ENCODE results near the gene PRCP.

PRCP gene

DNA sequence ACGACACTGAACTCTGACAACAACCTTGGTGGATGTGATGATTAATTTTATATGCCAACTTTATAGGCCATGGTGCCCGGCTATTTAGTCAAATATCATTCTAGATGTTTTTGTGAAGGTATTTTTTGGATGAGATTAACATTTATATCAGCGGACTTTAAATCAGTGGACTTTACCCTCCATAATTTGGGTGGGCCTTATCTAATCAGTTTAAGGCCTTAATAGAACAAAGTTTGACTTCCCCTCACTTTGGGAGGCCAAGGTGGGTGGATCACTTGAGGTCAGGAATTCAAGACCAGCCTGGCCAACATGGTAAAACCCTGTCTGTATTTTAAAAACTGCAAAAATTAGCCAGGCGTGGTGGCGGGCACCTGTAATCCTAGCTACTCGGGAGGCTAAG is 4.0 kb downstream of the PRCP start:
- H3K27me3 ChIP-seq (ENCODE audit: control insufficient read depth, insufficient read depth, low read length): no peaks in the 10 kb centered on the region
- H3K27ac ChIP-seq (ENCODE audit: low read length): no peak overlapping the region
- no peaks in the 10 kb centered on the region for H3K4me1 ChIP-seq (ENCODE audit: control insufficient read depth, insufficient read depth, low read length)
- DNase-seq (ENCODE audit: low read depth, low spot score): no peak
- no peaks in the 10 kb centered on the region for H3K9me3 ChIP-seq (ENCODE audit: control insufficient read depth, insufficient read depth, low read length)
- no peak overlapping the region for H3K4me3 ChIP-seq (ENCODE audit: low read length)
- no CpG with 5 or more reads among the region's 6 CpGs for WGBS (ENCODE audit: insufficient coverage, insufficient read length)
- no peaks in the 10 kb centered on the region for H3K36me3 ChIP-seq (ENCODE audit: control insufficient read depth, insufficient read depth, low read length)

DNA sequence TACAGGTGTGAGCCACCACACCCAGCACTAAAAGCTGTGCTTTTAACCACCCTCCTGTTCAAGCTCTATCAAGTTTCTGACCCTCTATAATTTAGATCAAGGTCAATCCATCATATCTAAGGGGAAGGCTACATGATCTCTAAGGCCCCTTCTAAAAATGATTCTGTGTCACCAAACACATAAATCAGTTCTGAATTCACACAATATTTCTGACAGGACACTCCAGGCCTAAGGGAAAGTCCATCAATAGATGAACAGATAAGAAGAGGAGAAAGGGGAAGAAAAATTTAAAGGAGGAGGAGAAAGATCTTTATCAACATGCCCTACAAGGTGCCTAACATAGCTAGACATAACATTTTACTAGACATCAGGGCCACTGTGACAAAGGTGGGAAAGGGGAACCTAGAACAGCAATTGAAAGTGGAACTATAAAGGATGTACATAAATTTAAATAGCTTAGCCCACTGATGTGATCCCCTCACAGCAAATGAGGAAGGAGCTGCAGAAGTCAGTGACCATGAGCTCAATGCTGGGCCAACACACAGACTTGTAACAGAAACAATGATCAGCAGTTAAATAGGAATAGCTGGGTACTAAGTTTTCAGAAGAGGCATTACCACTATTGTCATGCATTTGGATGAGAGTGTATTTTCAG is 4.7 kb downstream of the PRCP start:
- Histone ChIP-seq H3K36me3 (ENCODE audit: control insufficient read depth, insufficient read depth, low read length) (no peaks in the 10 kb centered on the region), H3K9me3 (ENCODE audit: control insufficient read depth, insufficient read depth, low read length) (no peaks in the 10 kb centered on the region), H3K27ac (ENCODE audit: low read length) (no peak overlapping the region), H3K4me3 (ENCODE audit: low read length) (no peak overlapping the region), H3K27me3 (ENCODE audit: control insufficient read depth, insufficient read depth, low read length) (no peaks in the 10 kb centered on the region), H3K4me1 (ENCODE audit: control insufficient read depth, insufficient read depth, low read length) (no peaks in the 10 kb centered on the region)
- no peak for DNase-seq (ENCODE audit: low read depth, low spot score)

DNA sequence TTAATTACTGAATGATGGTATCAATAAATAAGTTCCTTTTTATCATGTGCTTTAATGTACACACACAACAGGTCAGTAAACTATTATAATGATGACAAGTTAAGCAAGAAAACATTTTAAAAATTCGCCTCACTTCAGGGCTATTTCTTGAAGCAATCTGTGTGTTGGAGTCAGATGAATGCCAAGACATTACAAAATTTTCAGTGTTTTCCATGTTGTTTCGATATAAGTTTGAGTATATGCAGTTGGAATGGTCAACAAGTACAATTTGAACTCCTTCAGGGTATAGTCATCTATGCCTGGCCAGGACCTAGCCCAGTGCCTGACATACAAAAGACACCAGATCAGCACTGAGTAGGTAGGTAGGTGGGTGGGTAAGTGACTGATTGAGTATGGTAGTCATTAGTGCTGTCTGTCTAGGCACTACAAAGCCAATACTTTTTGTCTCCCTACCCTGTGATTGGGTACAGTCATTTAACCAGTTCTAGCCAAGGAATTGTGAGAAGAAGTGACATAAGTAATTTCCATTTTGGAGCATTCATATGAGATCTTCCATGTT is 7.5 kb downstream of the PRCP start:
- Histone ChIP-seq H3K27ac (ENCODE audit: low read length) (no peak overlapping the region), H3K4me3 (ENCODE audit: low read length) (no peak overlapping the region), H3K9me3 (ENCODE audit: control insufficient read depth, insufficient read depth, low read length) (no peaks in the 10 kb centered on the region), H3K4me1 (ENCODE audit: control insufficient read depth, insufficient read depth, low read length) (no peaks in the 10 kb centered on the region), H3K36me3 (ENCODE audit: control insufficient read depth, insufficient read depth, low read length) (no peaks in the 10 kb centered on the region), H3K27me3 (ENCODE audit: control insufficient read depth, insufficient read depth, low read length) (no peaks in the 10 kb centered on the region)
- DNase-seq (ENCODE audit: low read depth, low spot score): no peak
- WGBS (ENCODE audit: insufficient coverage, insufficient read length): no CpG with 5 or more reads among the region's 2 CpGs

DNA sequence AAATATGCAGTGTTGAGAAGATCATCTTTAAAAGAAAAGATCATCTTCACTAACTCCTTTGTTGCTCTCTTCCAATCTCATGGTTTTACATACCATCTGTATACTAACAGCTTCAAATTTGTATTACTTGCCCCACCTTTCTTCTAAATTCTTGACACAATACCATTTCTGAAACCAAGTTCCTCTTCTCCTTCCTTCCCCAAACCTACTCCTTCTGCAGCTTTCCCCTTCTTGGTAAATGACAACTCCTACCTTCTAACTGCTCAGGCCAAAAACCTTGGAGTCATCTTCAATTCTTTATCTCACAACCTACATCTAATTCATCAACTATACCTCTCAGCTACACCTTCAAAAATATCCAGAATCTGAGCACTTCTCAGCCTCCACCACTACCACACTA is 9.3 kb downstream of the PRCP start:
- H3K4me1 ChIP-seq (ENCODE audit: control insufficient read depth, insufficient read depth, low read length): no peaks in the 10 kb centered on the region
- no peak for DNase-seq (ENCODE audit: low read depth, low spot score)
- no peak overlapping the region for H3K27ac ChIP-seq (ENCODE audit: low read length)
- H3K27me3 ChIP-seq (ENCODE audit: control insufficient read depth, insufficient read depth, low read length): no peaks in the 10 kb centered on the region
- H3K36me3 ChIP-seq (ENCODE audit: control insufficient read depth, insufficient read depth, low read length): no peaks in the 10 kb centered on the region
- H3K4me3 ChIP-seq (ENCODE audit: low read length): no peak overlapping the region
- no peaks in the 10 kb centered on the region for H3K9me3 ChIP-seq (ENCODE audit: control insufficient read depth, insufficient read depth, low read length)

DNA sequence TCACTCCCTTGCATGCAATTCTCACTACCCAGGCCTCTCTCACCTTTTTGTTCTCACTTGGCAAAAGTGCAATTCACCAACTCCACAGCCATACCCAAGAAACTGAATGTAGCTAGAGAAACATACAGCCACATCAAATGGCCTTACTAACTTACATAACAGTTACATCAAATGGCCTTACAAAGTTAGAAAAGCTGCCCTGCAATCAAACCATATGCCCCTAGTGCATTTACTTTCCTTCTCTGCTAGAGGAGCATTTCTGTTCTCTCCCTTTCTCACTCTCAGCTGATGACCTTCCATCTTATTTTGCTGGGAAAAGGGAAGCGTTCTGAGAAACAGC is 10.3 kb downstream of the PRCP start:
- no peaks in the 10 kb centered on the region for H3K36me3 ChIP-seq (ENCODE audit: control insufficient read depth, insufficient read depth, low read length)
- no peaks in the 10 kb centered on the region for H3K4me1 ChIP-seq (ENCODE audit: control insufficient read depth, insufficient read depth, low read length)
- H3K27me3 ChIP-seq (ENCODE audit: control insufficient read depth, insufficient read depth, low read length): no peaks in the 10 kb centered on the region
- no peak for DNase-seq (ENCODE audit: low read depth, low spot score)
- no CpG with 5 or more reads among the region's 1 CpG for WGBS (ENCODE audit: insufficient coverage, insufficient read length)
- no peak overlapping the region for H3K4me3 ChIP-seq (ENCODE audit: low read length)
- no peak overlapping the region for H3K27ac ChIP-seq (ENCODE audit: low read length)
- H3K9me3 ChIP-seq (ENCODE audit: control insufficient read depth, insufficient read depth, low read length): no peaks in the 10 kb centered on the region

DNA sequence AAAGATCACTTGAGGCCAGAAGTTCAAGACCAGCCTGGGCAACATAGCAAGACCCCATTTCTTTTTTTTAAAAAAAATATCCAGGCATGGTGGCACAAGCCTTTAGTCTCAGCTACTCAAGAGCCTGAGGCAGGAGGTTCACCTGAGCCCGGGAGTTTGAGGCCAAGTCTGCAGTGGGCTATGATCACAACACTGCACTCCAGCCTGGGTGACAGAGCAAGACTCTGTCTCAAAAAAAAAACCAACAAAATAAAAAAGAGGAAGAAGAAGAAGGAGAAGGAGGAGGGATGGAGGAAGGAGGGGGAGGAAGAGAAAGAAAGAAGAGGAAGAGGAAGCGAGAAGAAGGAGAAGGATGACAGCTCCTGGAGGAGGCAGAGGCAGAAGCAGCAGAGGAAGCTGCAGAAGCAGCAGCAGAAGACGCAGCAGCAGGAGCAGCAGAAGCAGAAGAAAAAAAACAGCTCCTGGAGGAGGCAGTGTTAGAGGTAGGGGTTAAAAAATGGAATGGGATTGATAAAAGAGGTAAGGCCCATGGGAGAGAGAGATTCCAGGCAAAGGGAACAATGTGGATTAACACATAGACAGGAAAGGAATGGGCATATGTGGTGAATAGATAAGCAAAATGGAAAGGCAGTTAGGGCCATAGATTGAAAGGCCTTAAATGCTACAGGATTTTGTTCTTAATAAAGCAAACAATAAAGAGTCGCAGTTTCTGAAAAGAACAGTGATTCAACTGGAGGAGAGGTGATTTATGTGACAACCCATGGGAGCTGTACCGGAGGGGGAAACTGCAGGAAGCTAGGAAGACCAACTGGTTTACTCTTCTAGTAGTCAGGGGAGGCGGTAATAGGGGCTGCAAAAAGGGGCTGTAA is 10.9 kb downstream of the PRCP start:
- no CpG with 5 or more reads among the region's 6 CpGs for WGBS (ENCODE audit: insufficient coverage, insufficient read length)
- DNase-seq (ENCODE audit: low read depth, low spot score): no peak
- Histone ChIP-seq H3K27me3 (ENCODE audit: control insufficient read depth, insufficient read depth, low read length) (no peaks in the 10 kb centered on the region), H3K4me1 (ENCODE audit: control insufficient read depth, insufficient read depth, low read length) (no peaks in the 10 kb centered on the region), H3K27ac (ENCODE audit: low read length) (no peak overlapping the region), H3K4me3 (ENCODE audit: low read length) (no peak overlapping the region), H3K9me3 (ENCODE audit: control insufficient read depth, insufficient read depth, low read length) (no peaks in the 10 kb centered on the region), H3K36me3 (ENCODE audit: control insufficient read depth, insufficient read depth, low read length) (no peaks in the 10 kb centered on the region)

DNA sequence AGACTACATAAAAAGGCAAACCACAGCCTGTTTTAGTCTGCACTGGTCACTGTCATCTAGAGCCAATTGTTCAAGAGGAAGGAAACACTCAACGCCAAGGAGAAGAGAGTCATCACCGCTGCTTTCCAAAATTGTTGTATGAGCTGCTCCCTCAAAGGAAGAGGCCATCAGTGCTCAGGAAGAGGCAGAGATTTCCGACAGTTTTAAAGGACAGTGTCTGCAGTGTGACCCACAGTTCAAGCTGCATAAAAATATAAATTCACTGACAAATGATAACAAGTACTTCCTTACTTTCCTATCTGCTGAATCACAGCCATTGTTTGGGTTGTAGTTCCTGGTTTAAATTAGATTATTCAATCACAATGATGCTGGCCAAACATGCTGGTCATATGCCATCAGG is 16.4 kb downstream of the PRCP start:
- Histone ChIP-seq H3K4me1 (ENCODE audit: control insufficient read depth, insufficient read depth, low read length) (no peaks in the 10 kb centered on the region), H3K36me3 (ENCODE audit: control insufficient read depth, insufficient read depth, low read length) (no peaks in the 10 kb centered on the region), H3K27me3 (ENCODE audit: control insufficient read depth, insufficient read depth, low read length) (no peaks in the 10 kb centered on the region), H3K27ac (ENCODE audit: low read length) (no peak overlapping the region), H3K4me3 (ENCODE audit: low read length) (no peak overlapping the region), H3K9me3 (ENCODE audit: control insufficient read depth, insufficient read depth, low read length) (no peaks in the 10 kb centered on the region)
- WGBS (ENCODE audit: insufficient coverage, insufficient read length): no CpG with 5 or more reads among the region's 3 CpGs
- DNase-seq (ENCODE audit: low read depth, low spot score): no peak

DNA sequence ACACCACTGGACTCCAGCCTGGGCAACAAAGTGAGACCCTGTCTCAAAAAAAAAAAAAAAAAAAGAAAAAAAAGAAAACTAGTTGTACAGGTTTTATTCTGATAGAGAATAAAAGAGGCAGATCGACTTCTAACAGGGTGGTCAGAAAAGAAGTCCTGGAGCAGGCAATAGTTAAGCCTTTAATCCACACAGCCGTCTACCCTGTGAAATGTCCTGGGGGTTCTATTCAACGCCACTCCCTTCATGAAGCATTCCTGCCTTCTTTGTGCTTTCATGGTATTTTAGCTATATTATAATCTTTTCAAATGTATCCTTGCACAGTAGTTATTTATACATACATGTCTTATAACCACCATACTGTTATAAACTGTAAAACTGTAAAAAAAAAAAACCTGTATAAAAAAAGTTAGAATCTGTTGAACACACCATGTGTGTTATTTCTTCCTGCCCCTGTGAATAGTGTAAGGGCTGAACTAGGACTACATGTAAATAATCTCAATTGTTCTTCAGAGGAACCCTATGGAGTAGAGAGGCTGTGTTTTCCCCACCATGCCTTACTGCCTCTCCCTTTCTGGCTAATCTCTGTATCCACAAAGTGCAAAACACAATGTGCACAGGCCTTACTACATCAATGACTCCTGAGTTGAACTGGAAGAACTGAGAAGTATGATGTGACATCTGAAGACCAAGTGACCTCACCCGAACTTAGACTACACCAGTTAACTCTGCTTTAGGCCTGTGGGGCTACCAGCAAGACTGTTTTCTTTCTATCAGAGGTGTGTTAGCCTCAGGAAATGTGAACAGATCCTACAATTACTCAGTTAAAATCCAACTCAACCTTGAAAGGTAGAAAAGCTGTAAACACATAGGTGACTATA is 25.3 kb downstream of the PRCP start:
- Histone ChIP-seq H3K4me1 (ENCODE audit: control insufficient read depth, insufficient read depth, low read length) (peaks cover 2% of the 10 kb centered on the region; the same call in 1 of the 2 replicates), H3K9me3 (ENCODE audit: control insufficient read depth, insufficient read depth, low read length) (no peaks in the 10 kb centered on the region), H3K27me3 (ENCODE audit: control insufficient read depth, insufficient read depth, low read length) (no peaks in the 10 kb centered on the region), H3K36me3 (ENCODE audit: control insufficient read depth, insufficient read depth, low read length) (no peaks in the 10 kb centered on the region), H3K27ac (ENCODE audit: low read length) (no peak overlapping the region), H3K4me3 (ENCODE audit: low read length) (no peak overlapping the region)
- whole genome bisulfite sequencing (ENCODE audit: insufficient coverage, insufficient read length): no CpG with 5 or more reads among the region's 4 CpGs
- DNase-seq (ENCODE audit: low read depth, low spot score): no peak

DNA sequence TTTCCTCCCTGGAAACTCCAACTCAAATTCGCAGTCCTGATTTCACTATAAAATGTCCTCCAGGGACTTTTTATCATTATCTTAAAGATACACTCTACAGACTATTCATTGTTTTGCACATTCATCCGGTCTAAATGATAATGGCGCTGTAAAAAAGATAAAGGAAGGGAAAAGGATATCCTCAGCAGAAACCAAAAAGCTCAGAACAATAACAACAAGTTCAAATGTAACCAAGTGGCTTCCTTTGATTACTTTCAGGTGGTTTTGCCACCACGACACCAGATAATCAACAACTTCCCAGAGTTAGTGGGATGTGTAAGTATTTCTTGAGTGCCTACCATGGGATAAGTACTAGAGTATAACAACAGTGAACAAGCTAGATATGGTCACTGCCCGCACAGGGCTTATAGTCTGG is 26.3 kb downstream of the PRCP start:
- Histone ChIP-seq H3K27me3 (ENCODE audit: control insufficient read depth, insufficient read depth, low read length) (no peaks in the 10 kb centered on the region), H3K27ac (ENCODE audit: low read length) (no peak overlapping the region), H3K9me3 (ENCODE audit: control insufficient read depth, insufficient read depth, low read length) (no peaks in the 10 kb centered on the region), H3K4me1 (ENCODE audit: control insufficient read depth, insufficient read depth, low read length) (peaks cover 2% of the 10 kb centered on the region; the same call in 1 of the 2 replicates), H3K4me3 (ENCODE audit: low read length) (no peak overlapping the region), H3K36me3 (ENCODE audit: control insufficient read depth, insufficient read depth, low read length) (no peaks in the 10 kb centered on the region)
- WGBS (ENCODE audit: insufficient coverage, insufficient read length): no CpG with 5 or more reads among the region's 5 CpGs
- no peak for DNase-seq (ENCODE audit: low read depth, low spot score)

DNA sequence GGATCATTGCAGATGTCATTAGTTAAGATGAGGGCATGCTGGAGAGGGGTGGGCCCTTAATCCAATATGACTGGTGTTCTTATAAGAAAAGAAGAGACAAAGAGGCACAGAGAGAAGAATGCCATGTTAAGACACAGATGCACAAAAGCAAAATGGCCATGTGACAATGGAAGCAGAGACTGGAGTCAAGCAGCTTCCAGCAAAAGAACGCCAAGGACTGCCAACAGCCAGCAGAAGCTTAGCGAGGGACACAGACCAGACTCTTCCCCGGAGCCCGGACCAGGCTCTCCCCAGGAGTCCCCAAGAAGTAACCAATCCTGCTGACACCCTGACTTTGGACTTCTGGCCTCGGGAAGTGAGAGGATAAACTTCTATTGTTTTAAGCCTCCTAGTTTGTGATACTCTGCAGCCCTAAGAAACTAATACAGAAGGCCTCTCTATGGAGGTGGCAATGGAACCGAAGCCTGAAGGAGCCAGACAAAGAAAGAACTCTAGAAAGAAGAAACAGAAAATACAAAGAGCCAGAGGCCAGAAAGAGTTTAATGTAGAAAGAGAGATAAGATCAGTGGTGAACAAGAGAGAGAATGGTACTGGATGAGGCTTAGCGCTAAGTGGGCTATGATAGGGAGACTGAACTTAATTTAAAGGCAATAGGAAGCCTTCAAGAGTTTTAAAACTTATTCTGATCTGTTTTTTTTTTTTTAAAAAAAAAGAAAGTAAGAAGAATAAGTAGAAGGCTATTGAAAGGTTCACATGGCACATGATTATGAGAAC is 27.7 kb downstream of the PRCP start:
- no peak for DNase-seq (ENCODE audit: low read depth, low spot score)
- no peaks in the 10 kb centered on the region for H3K9me3 ChIP-seq (ENCODE audit: control insufficient read depth, insufficient read depth, low read length)
- no peak overlapping the region for H3K4me3 ChIP-seq (ENCODE audit: low read length)
- peaks cover 2% of the 10 kb centered on the region; the same call in 1 of the 2 replicates for H3K4me1 ChIP-seq (ENCODE audit: control insufficient read depth, insufficient read depth, low read length)
- H3K27me3 ChIP-seq (ENCODE audit: control insufficient read depth, insufficient read depth, low read length): no peaks in the 10 kb centered on the region
- no peaks in the 10 kb centered on the region for H3K36me3 ChIP-seq (ENCODE audit: control insufficient read depth, insufficient read depth, low read length)
- WGBS (ENCODE audit: insufficient coverage, insufficient read length): no CpG with 5 or more reads among the region's 7 CpGs
- no peak overlapping the region for H3K27ac ChIP-seq (ENCODE audit: low read length)
